WERI-Rb-1 (cell line): Measurements from ENCODE around the gene ARX.

ENCODE experiments used
- DNase-seq: peaks from one replicate; pipeline ENCODE4 v3.0.0-alpha.2; 2020
- H3K27ac ChIP-seq: fragments of 250-450 bp; sonication (Bioruptor Pico); 2 replicates; pipeline ENCODE4 v1.5.1; 2020; ENCODE audit warnings: mild to moderate bottlenecking, moderate library complexity
- H3K27me3 ChIP-seq: fragments of 250-450 bp; sonication (Bioruptor Pico); 2 replicates; pipeline ENCODE4 v1.5.1; 2021; ENCODE audit warnings: mild to moderate bottlenecking, low read depth, moderate library complexity; ENCODE audit not compliant: insufficient read depth, severe bottlenecking
- H3K36me3 ChIP-seq: fragments of 250-450 bp; sonication (Bioruptor Pico); 2 replicates; pipeline ENCODE4 v1.5.1; 2020; ENCODE audit warnings: mild to moderate bottlenecking, moderate library complexity
- H3K4me3 ChIP-seq: 2 replicates; pipeline ENCODE4 v1.5.1; 2011; ENCODE audit warnings: low read depth, mild to moderate bottlenecking, control low read depth, low read length
- H3K9me3 ChIP-seq: fragments of 250-450 bp; sonication (Bioruptor Pico); 2 replicates; pipeline ENCODE4 v1.5.1; 2021; ENCODE audit warnings: mild to moderate bottlenecking, moderate library complexity; ENCODE audit not compliant: severe bottlenecking
- CTCF ChIP-seq: IDR thresholded peaks from 2 replicates; pipeline ENCODE4 v1.5.1; 2011; ENCODE audit warnings: low read depth, mild to moderate bottlenecking, control low read depth, inconsistent platforms, low read length

The ARX gene

GRCh38 chrX:24982306-24982965 lies 33.3 kb downstream of the ARX start:
- no peak for TF ChIP-seq CTCF

DNA sequence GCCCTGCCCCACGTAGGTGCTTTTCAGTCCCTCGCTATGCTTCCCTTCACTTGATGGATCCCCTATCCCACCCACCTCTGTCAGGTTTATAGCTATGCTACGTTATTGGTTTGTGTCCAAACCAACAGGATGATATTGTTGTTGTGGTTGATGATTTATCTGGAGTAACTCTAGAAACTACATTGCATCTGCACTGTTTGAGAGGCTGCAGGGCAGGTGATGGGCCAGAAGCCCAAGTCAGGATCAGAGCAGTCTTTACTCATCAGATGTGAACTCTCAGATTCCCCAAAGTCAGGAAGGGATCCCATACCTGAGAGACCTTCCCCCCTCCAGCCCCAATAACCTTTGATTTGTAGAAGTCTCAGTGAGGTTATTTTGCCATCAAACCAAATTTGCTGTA lies 34.7 kb downstream of the ARX start:
- H3K36me3 ChIP-seq = no peaks in the 10 kb centered on the region
- H3K27me3 ChIP-seq = no peaks in the 10 kb centered on the region
- no peak for TF ChIP-seq CTCF
- no peak overlapping the region for H3K4me3 ChIP-seq
- no peak for DNase-seq
- H3K9me3 ChIP-seq = no peaks in the 10 kb centered on the region
- H3K27ac ChIP-seq = no peak overlapping the region

More at GRCh38 chrX:24982306-24982965, 33.3 kb downstream of the ARX start:
- Histone ChIP-seq H3K27me3 (no peaks in the 10 kb centered on the region), H3K4me3 (no peak overlapping the region), H3K9me3 (no peaks in the 10 kb centered on the region), H3K36me3 (no peaks in the 10 kb centered on the region), H3K27ac (no peak overlapping the region)
- no peak for DNase-seq

GRCh38 chrX:24979081-24979480 lies 36.7 kb downstream of the ARX start:
- Histone ChIP-seq H3K9me3 (no peaks in the 10 kb centered on the region), H3K36me3 (no peaks in the 10 kb centered on the region), H3K27ac (no peak overlapping the region), H3K27me3 (no peaks in the 10 kb centered on the region), H3K4me3 (no peak overlapping the region)
- DNase-seq = no peak
- TF ChIP-seq CTCF = no peak

GRCh38 chrX:24969812-24970211 lies 46.0 kb downstream of the ARX start:
- H3K9me3 ChIP-seq = no peaks in the 10 kb centered on the region
- no peaks in the 10 kb centered on the region for H3K27me3 ChIP-seq
- DNase-seq = no peak
- no peak overlapping the region for H3K27ac ChIP-seq
- H3K4me3 ChIP-seq = no peak overlapping the region
- no peak for TF ChIP-seq CTCF
- H3K36me3 ChIP-seq = no peaks in the 10 kb centered on the region

DNA sequence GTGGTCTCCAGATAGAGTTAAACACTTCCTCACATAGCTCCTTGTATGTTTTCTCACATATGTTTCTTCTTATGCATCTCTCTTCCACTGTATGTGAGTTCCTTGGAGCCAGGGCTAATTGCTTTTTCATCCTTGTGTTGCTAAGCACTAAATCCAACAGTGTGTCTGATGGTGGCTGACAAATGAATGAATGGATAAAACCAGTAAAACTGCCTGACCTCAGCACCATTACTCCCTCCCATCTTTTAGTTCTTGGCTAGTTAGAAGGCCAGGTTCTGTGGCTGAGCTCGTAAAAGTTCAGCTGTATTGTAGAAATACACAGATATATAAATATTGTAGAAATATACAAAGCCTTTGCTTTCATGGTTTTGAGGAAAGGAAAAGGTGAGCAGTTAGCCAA lies 50.4 kb downstream of the ARX start:
- H3K4me3 ChIP-seq = no peak overlapping the region
- H3K27me3 ChIP-seq = no peaks in the 10 kb centered on the region
- H3K9me3 ChIP-seq = no peaks in the 10 kb centered on the region
- no peak for DNase-seq
- TF ChIP-seq CTCF = no peak
- no peaks in the 10 kb centered on the region for H3K36me3 ChIP-seq
- H3K27ac ChIP-seq = no peak overlapping the region

- no peaks in the 10 kb centered on the region for H3K27me3 ChIP-seq
- no peak for DNase-seq
- H3K4me3 ChIP-seq = no peak overlapping the region
- H3K9me3 ChIP-seq = no peaks in the 10 kb centered on the region
- H3K36me3 ChIP-seq = no peaks in the 10 kb centered on the region
- no peak overlapping the region for H3K27ac ChIP-seq
- no peak for TF ChIP-seq CTCF
Measured at GRCh38 chrX:24963823-24964222, 51.9 kb downstream of the ARX start.
